Keratinocyte (primary cell): ENCODE results near the gene SFXN2. TPM values are rescaled to one million over a fixed set of nuclear protein-coding genes. Genes with fewer than 3 reads are reported as not detected.
"Not testable (repeated sequence)": the region's sequence is repeated elsewhere in the genome, so short reads cannot be mapped to it uniquely, and the experiment has no call there.

Source experiments
- DNase-seq: peaks from one replicate; pipeline ENCODE4 v3.0.0-alpha.2; 2011; ENCODE audit warnings: low read depth, missing footprints, low spot score
- FAIRE-seq: peaks from 2 replicates; lab custom pipeline; 2011; peaks lifted over from hg19 to GRCh38; lab: Jason Lieb, UNC
- H2AFZ ChIP-seq: 2 replicates; pipeline ENCODE4 v1.6.0; 2012; ENCODE audit warnings: low read length, control low read depth, inconsistent platforms; ENCODE audit not compliant: control insufficient read depth
- H3K27ac ChIP-seq: 2 replicates; pipeline ENCODE4 v1.5.1; 2011; ENCODE audit warnings: low read length; ENCODE audit not compliant: control insufficient read depth, insufficient read depth
- H3K27me3 ChIP-seq: 3 replicates; pipeline ENCODE4 v1.6.0; 2011; ENCODE audit warnings: low read length; ENCODE audit not compliant: control insufficient read depth, insufficient read depth; ENCODE audit errors: extremely low read depth
- H3K36me3 ChIP-seq, 2 experiments: 2 replicates in 1 of 2; 3 replicates in 1 of 2; pipeline ENCODE4 v1.5.1; 2011; ENCODE audit warnings: low read length in 2 of 2, mild to moderate bottlenecking in 1 of 2; ENCODE audit not compliant: control insufficient read depth in 2 of 2, insufficient read depth in 2 of 2; ENCODE audit errors: extremely low read depth in 1 of 2
- H3K4me1 ChIP-seq: 3 replicates; pipeline ENCODE4 v1.5.1; 2011; ENCODE audit warnings: low read length; ENCODE audit not compliant: control insufficient read depth, insufficient read depth; ENCODE audit errors: extremely low read depth
- H3K4me2 ChIP-seq: 3 replicates; pipeline ENCODE4 v1.6.0; 2011; ENCODE audit warnings: low read depth, low read length; ENCODE audit not compliant: control insufficient read depth, insufficient read depth; ENCODE audit errors: extremely low read depth
- H3K4me3 ChIP-seq, 3 experiments: fragments of 200-600 bp in 1 of 3; sonication (generic) in 1 of 3; 2 replicates in 2 of 3; 3 replicates in 1 of 3; pipeline ENCODE4 v1.5.1; 2011 to 2016; ENCODE audit warnings: low read length in 3 of 3, mild to moderate bottlenecking in 3 of 3, control low read depth in 2 of 3, inconsistent platforms in 1 of 3, low read depth in 1 of 3, mixed read lengths in 1 of 3, mixed run types in 1 of 3, moderate library complexity in 1 of 3; ENCODE audit not compliant: control insufficient read depth in 2 of 3, insufficient read depth in 2 of 3; ENCODE audit errors: extremely low read depth in 1 of 3
- H3K79me2 ChIP-seq: 2 replicates; pipeline ENCODE4 v1.6.0; 2012; ENCODE audit warnings: low read length; ENCODE audit not compliant: control insufficient read depth, insufficient read depth
- H3K9ac ChIP-seq: 3 replicates; pipeline ENCODE4 v1.6.0; 2011; ENCODE audit warnings: low read length; ENCODE audit not compliant: control insufficient read depth, insufficient read depth; ENCODE audit errors: extremely low read depth
- H3K9me1 ChIP-seq: 3 replicates; pipeline ENCODE4 v1.6.0; 2011; ENCODE audit warnings: low read length; ENCODE audit not compliant: control insufficient read depth, insufficient read depth; ENCODE audit errors: extremely low read depth
- H3K9me3 ChIP-seq: 2 replicates; pipeline ENCODE4 v1.5.1; 2012; ENCODE audit warnings: low read depth, low read length; ENCODE audit not compliant: control insufficient read depth
- H4K20me1 ChIP-seq: 3 replicates; pipeline ENCODE4 v1.6.0; 2011; ENCODE audit warnings: low read length; ENCODE audit not compliant: control insufficient read depth, insufficient read depth; ENCODE audit errors: extremely low read depth
- CTCF ChIP-seq, 3 experiments: IDR thresholded peaks in 1 of 3; conservative IDR thresholded peaks in 1 of 3; optimal IDR thresholded peaks in 1 of 3; 2 replicates in 2 of 3; 3 replicates in 1 of 3; pipeline versions ENCODE3 to v1.5.1; 2011; ENCODE audit warnings: low read length in 3 of 3, mild to moderate bottlenecking in 3 of 3, moderate library complexity in 2 of 3, control low read depth in 1 of 3, inconsistent platforms in 1 of 3; ENCODE audit not compliant: insufficient read depth in 2 of 3; ENCODE audit errors: extremely low read depth in 1 of 3
- EZH2 ChIP-seq: IDR thresholded peaks from one replicate; pipeline ENCODE4 v1.6.1; 2012; ENCODE audit warnings: inconsistent platforms, mild to moderate bottlenecking, low read length, moderate library complexity
- dilution Hi-C: fragments of 300-500 bp; cut with MboI; formaldehyde crosslinking; loops from one replicate; pipeline ENCODE4 v1.7.0; 2020; ENCODE audit warnings: low sequenced_read_pairs; ENCODE audit not compliant: extremely low pct_ligation_motif_present
- polyA plus RNA-seq, 5 experiments: library from polyadenylated mRNA; depleted of rRNA in 3 of 5; stranded (reverse) in 3 of 5; stranded (forward) in 1 of 5; unstranded in 1 of 5; fragments of >200 nt; gene quantifications; 1 replicate in 1 of 5; 2 replicates in 3 of 5; 3 replicates in 1 of 5; pipeline versions ENCODE4 v1.2.1 to v1.2.3, GENCODE V29; 2011 to 2012; ENCODE audit warnings: missing spikeins in 2 of 5, low read depth in 1 of 5, low replicate concordance in 1 of 5

SFXN2 gene
- polyA plus RNA-seq, 1 donor (not counting 4 experiments of a cell fraction or from before 2014, with no cell fraction given): 5.0 TPM

- H3K9me3 ChIP-seq: no peaks in the 10 kb centered on the region
- H3K27me3 ChIP-seq: no peaks in the 10 kb centered on the region
- no peak overlapping the region for H3K4me3 ChIP-seq
- H3K4me2 ChIP-seq: no peak overlapping the region
- no peak for TF ChIP-seq EZH2
- no peak for TF ChIP-seq CTCF (optimal IDR thresholded peaks at IDR 0.05 in 1 of 3, IDR thresholded peaks at IDR 0.05 in 1 of 3, conservative IDR thresholded peaks at IDR 0.05 in 1 of 3; ENCODE audit: extremely low read depth in 1 of 3, insufficient read depth in 2 of 3, low read length in 3 of 3)
- no peak for DNase-seq
- dilution Hi-C loops: no loop called here
- peaks cover 15% of the 10 kb centered on the region for H3K4me1 ChIP-seq
- H2AFZ ChIP-seq: no peak overlapping the region
- no peaks in the 10 kb centered on the region for H3K9me1 ChIP-seq
- no peak for FAIRE-seq
- no peak overlapping the region for H3K27ac ChIP-seq
- H4K20me1 ChIP-seq: no peaks in the 10 kb centered on the region
- H3K79me2 ChIP-seq: peaks cover 16% of the 10 kb centered on the region
- no peaks in the 10 kb centered on the region for H3K36me3 ChIP-seq
- no peak overlapping the region for H3K9ac ChIP-seq
These were observed 1.4 kb downstream of the SFXN2 start for GRCh38 chr10:102715880-102716279.

GRCh38 chr10:102716900-102717565 lies 2.6 kb downstream of the SFXN2 start:
- dilution Hi-C loops, H3K27me3 ChIP-seq, H3K9me1 ChIP-seq, DNase-seq, H3K4me3 ChIP-seq, H3K4me2 ChIP-seq, H4K20me1 ChIP-seq, H3K9me3 ChIP-seq, H3K27ac ChIP-seq, H2AFZ ChIP-seq, H3K36me3 ChIP-seq, FAIRE-seq, H3K9ac ChIP-seq: not testable (repeated sequence)
- Histone ChIP-seq H3K79me2 (peaks cover 12% of the 10 kb centered on the region), H3K4me1 (peaks cover 15% of the 10 kb centered on the region)

- H3K9me1 ChIP-seq: no peaks in the 10 kb centered on the region
- no peak for DNase-seq
- H4K20me1 ChIP-seq: no peaks in the 10 kb centered on the region
- no peak overlapping the region for H3K4me3 ChIP-seq
- peaks cover 11% of the 10 kb centered on the region for H3K4me1 ChIP-seq
- FAIRE-seq: no peak
- TF ChIP-seq EZH2 (no peak), CTCF (optimal IDR thresholded peaks at IDR 0.05 in 1 of 3, IDR thresholded peaks at IDR 0.05 in 1 of 3, conservative IDR thresholded peaks at IDR 0.05 in 1 of 3; ENCODE audit: extremely low read depth in 1 of 3, insufficient read depth in 2 of 3, low read length in 3 of 3) (no peak)
- no peak overlapping the region for H3K4me2 ChIP-seq
- H3K27me3 ChIP-seq: no peaks in the 10 kb centered on the region
- peaks cover 6% of the 10 kb centered on the region for H3K79me2 ChIP-seq
- dilution Hi-C loops: no loop called here
- H3K9me3 ChIP-seq: no peaks in the 10 kb centered on the region
- H2AFZ ChIP-seq: no peak overlapping the region
- no peak overlapping the region for H3K9ac ChIP-seq
- no peak overlapping the region for H3K27ac ChIP-seq
- no peaks in the 10 kb centered on the region for H3K36me3 ChIP-seq
These were observed 3.8 kb downstream of the SFXN2 start for GRCh38 chr10:102718220-102718619.
